GM23248 (cell line): ENCODE measurements around the gene PYGB.

Experiments used
- EZH2 ChIP-seq: fragments of 200-600 bp; sonication (generic); IDR thresholded peaks from 2 replicates; pipeline ENCODE4 v1.6.1; 2018; ENCODE audit warnings: antibody characterized with exemption, mild to moderate bottlenecking; ENCODE audit not compliant: insufficient read depth, poor library complexity, severe bottlenecking
- EZH2phosphoT487 ChIP-seq: fragments of 200-600 bp; sonication (generic); IDR thresholded peaks from 2 replicates; pipeline ENCODE4 v1.6.1; 2018; ENCODE audit warnings: antibody characterized with exemption, moderate library complexity, mild to moderate bottlenecking, low read depth; ENCODE audit not compliant: insufficient read depth

GRCh38 chr20:25313593-25313992 lies 65.7 kb downstream of the PYGB start:
- TF ChIP-seq EZH2phosphoT487 (no peak), EZH2 (no peak)
